IMR-90 (cell line): ENCODE results near the gene RPP30. TPM values are rescaled to one million over a fixed set of nuclear protein-coding genes. Genes with fewer than 3 reads are reported as not detected.

Experiments
- ATAC-seq: fragments of 200-7000 bp; cut with Tn5 transposase; 2 replicates; pipeline ENCODE4 v1.9.1; 2020; ENCODE audit warnings: low read depth, mild to moderate bottlenecking, moderate library complexity
- BruUV-seq: library from RNA; stranded (reverse); fragments of 400-500 nt; replicated peaks from 2 replicates; lab custom pipeline; 2021; lab: Mats Ljungman, UMichigan
- CTCF ChIA-PET: fragments of 300-600 bp; formaldehyde crosslinking; extraction: SDS; loops from one replicate; lab custom pipeline; 2021; ENCODE audit warnings: antibody characterized with exemption; lab: Yijun Ruan, JAX
- POLR2A ChIA-PET: fragments of 300-600 bp; sonication (Branson Sonifier 250); formaldehyde crosslinking; loops from one replicate; lab custom pipeline; 2022; ENCODE audit warnings: antibody characterized with exemption; ENCODE audit not compliant: unreplicated experiment; lab: Charles Lee
- DNase-seq: peaks from one replicate; pipeline ENCODE4 v3.0.0; 2013
- H2AFZ ChIP-seq: replicated peaks from 2 replicates; pipeline ENCODE3; 2013; ENCODE audit warnings: low read length, mild to moderate bottlenecking; ENCODE audit not compliant: poor library complexity
- H2AK5ac ChIP-seq: 2 replicates; pipeline ENCODE4 v1.6.1; 2013; ENCODE audit warnings: low read depth, low read length, inconsistent platforms
- H2AK9ac ChIP-seq: replicated peaks from 2 replicates; pipeline ENCODE3; 2013; ENCODE audit warnings: mild to moderate bottlenecking, low read depth, low read length, moderate library complexity; ENCODE audit not compliant: poor library complexity
- H2BK120ac ChIP-seq: 2 replicates; pipeline ENCODE4 v1.6.1; 2013; ENCODE audit warnings: low read depth, low read length, inconsistent platforms
- H2BK15ac ChIP-seq: 3 replicates; pipeline ENCODE4 v1.6.1; 2013; ENCODE audit warnings: low read depth, low read length, inconsistent platforms
- H2BK20ac ChIP-seq: 2 replicates; pipeline ENCODE4 v1.6.1; 2013; ENCODE audit warnings: low read depth, mild to moderate bottlenecking, inconsistent platforms, low read length, moderate library complexity
- H2BK5ac ChIP-seq: 2 replicates; pipeline ENCODE4 v1.6.1; 2013; ENCODE audit warnings: mild to moderate bottlenecking, low read depth, low read length, inconsistent platforms; ENCODE audit not compliant: poor library complexity, severe bottlenecking
- H3K14ac ChIP-seq: replicated peaks from 2 replicates; pipeline ENCODE4 v1.6.1; 2013; ENCODE audit warnings: low read depth, low read length, inconsistent platforms
- H3K18ac ChIP-seq: 2 replicates; pipeline ENCODE4 v1.6.1; 2013; ENCODE audit warnings: low read depth, low read length, control low read depth
- H3K23ac ChIP-seq: 2 replicates; pipeline ENCODE4 v1.6.1; 2013; ENCODE audit warnings: low read depth, low read length, inconsistent platforms
- H3K27ac ChIP-seq: 2 replicates; pipeline ENCODE4 v1.5.1; 2013; ENCODE audit warnings: mild to moderate bottlenecking, control low read depth, low read length; ENCODE audit not compliant: insufficient read depth
- H3K27me3 ChIP-seq: 2 replicates; pipeline ENCODE4 v1.6.1; 2013; ENCODE audit warnings: low read length; ENCODE audit not compliant: control insufficient read depth, insufficient read depth
- H3K36me3 ChIP-seq: 2 replicates; pipeline ENCODE4 v1.6.1; 2013; ENCODE audit warnings: low read length, mixed read lengths; ENCODE audit not compliant: control insufficient read depth, insufficient read depth
- H3K4ac ChIP-seq: 2 replicates; pipeline ENCODE4 v1.6.1; 2013; ENCODE audit warnings: low read depth, low read length, inconsistent platforms
- H3K4me1 ChIP-seq: 2 replicates; pipeline ENCODE4 v1.6.1; 2013; ENCODE audit warnings: low read length, mixed read lengths; ENCODE audit not compliant: control insufficient read depth, insufficient read depth
- H3K4me2 ChIP-seq: 2 replicates; pipeline ENCODE4 v1.6.1; 2013; ENCODE audit warnings: low read depth, mild to moderate bottlenecking, control low read depth, low read length, moderate library complexity
- H3K4me3 ChIP-seq: 2 replicates; pipeline ENCODE4 v1.5.1; 2013; ENCODE audit warnings: low read depth, mild to moderate bottlenecking, control low read depth, low read length, moderate library complexity; ENCODE audit not compliant: insufficient read depth
- H3K56ac ChIP-seq: 2 replicates; pipeline ENCODE4 v1.6.1; 2013; ENCODE audit warnings: low read length, inconsistent platforms; ENCODE audit not compliant: insufficient read depth; ENCODE audit errors: extremely low read depth
- H3K79me1 ChIP-seq, 2 experiments: 2 replicates each; pipeline ENCODE4 v1.6.1; 2013; ENCODE audit warnings: low read length in 2 of 2, inconsistent platforms in 1 of 2, low read depth in 1 of 2
- H3K9ac ChIP-seq: 2 replicates; pipeline ENCODE4 v1.6.1; 2013; ENCODE audit warnings: low read depth, low read length, control low read depth
- H3K9me1 ChIP-seq: 2 replicates; pipeline ENCODE4 v1.6.1; 2013; ENCODE audit warnings: low read length, inconsistent platforms; ENCODE audit not compliant: insufficient read depth
- H3K9me3 ChIP-seq: 2 replicates; pipeline ENCODE4 v1.6.1; 2013; ENCODE audit warnings: low read length; ENCODE audit not compliant: control insufficient read depth, insufficient read depth
- H4K20me1 ChIP-seq: 2 replicates; pipeline ENCODE4 v1.6.1; 2013; ENCODE audit warnings: low read length, inconsistent platforms; ENCODE audit not compliant: insufficient read depth
- H4K5ac ChIP-seq: 2 replicates; pipeline ENCODE4 v1.6.1; 2013; ENCODE audit warnings: mild to moderate bottlenecking, low read depth, low read length, control low read depth
- H4K8ac ChIP-seq, 2 experiments: 2 replicates each; pipeline ENCODE4 v1.6.1; 2013; ENCODE audit warnings: low read depth in 2 of 2, low read length in 2 of 2, control low read depth in 1 of 2, inconsistent platforms in 1 of 2
- H4K91ac ChIP-seq: 2 replicates; pipeline ENCODE4 v1.6.1; 2013; ENCODE audit warnings: low read depth, low read length, inconsistent platforms; ENCODE audit not compliant: insufficient read depth
- CEBPB ChIP-seq: IDR thresholded peaks from 2 replicates; pipeline ENCODE4 v1.6.1; 2012; ENCODE audit warnings: low read depth, low read length, improper control_type of control experiment
- FOS ChIP-seq: fragments of 150-350 bp; IDR thresholded peaks from 2 replicates; pipeline ENCODE4 v1.6.1; 2016; ENCODE audit warnings: low read depth, low read length
- MAZ ChIP-seq: IDR thresholded peaks from 2 replicates; pipeline ENCODE4 v1.6.1; 2012; ENCODE audit warnings: low read depth, mild to moderate bottlenecking, low read length, improper control_type of control experiment, moderate library complexity, borderline replicate concordance
- MXI1 ChIP-seq: IDR thresholded peaks from 2 replicates; pipeline ENCODE4 v1.6.1; 2012; ENCODE audit warnings: low read depth, mild to moderate bottlenecking, low read length, moderate library complexity, borderline replicate concordance
- NFE2L2 ChIP-seq: fragments of 150-350 bp; IDR thresholded peaks from 2 replicates; pipeline ENCODE4 v1.6.1; 2016; ENCODE audit warnings: low read depth, mild to moderate bottlenecking, low read length
- RAD21 ChIP-seq: IDR thresholded peaks from 2 replicates; pipeline ENCODE4 v1.6.1; 2012; ENCODE audit warnings: low read length, improper control_type of control experiment
- RCOR1 ChIP-seq: IDR thresholded peaks from 2 replicates; pipeline ENCODE4 v1.6.1; 2012; ENCODE audit warnings: mild to moderate bottlenecking, low read length, improper control_type of control experiment; ENCODE audit not compliant: insufficient replicate concordance
- RFX5 ChIP-seq: IDR thresholded peaks from 2 replicates; pipeline ENCODE4 v1.8.0; 2012; ENCODE audit warnings: low read depth, mild to moderate bottlenecking, low read length, moderate library complexity
- whole genome bisulfite sequencing, 2 experiments: methylation state at CpG; one replicate each; pipeline versions ENCODE4 v1.1.5 to v1.1.7; 2013; ENCODE audit warnings: missing lambda C conversion rate in 2 of 2; ENCODE audit not compliant: insufficient read length in 1 of 2; ENCODE audit errors: extremely low coverage in 2 of 2; 5-methylcytosine and 5-hydroxymethylcytosine counted together
- dilution Hi-C: fragments of 300-500 bp; cut with HindIII; formaldehyde crosslinking; loops from one replicate; pipeline ENCODE4 v1.14.3; 2018; ENCODE audit warnings: low sequenced_read_pairs; ENCODE audit not compliant: unreplicated experiment
- in situ Hi-C: fragments of 300-500 bp; cut with MboI; formaldehyde crosslinking; loops from 3 replicates; pipeline ENCODE4 v1.14.3; 2019; ENCODE audit warnings: low sequenced_read_pairs, inconsistent platforms, mixed read lengths
- intact Hi-C: fragments of 100-400 bp; cut with micrococcal nuclease; formaldehyde crosslinking; loops from 2 replicates; pipeline ENCODE4 v1.10.0; 2022
- polyA plus RNA-seq, 3 experiments: library from polyadenylated mRNA; depleted of rRNA; stranded (reverse); fragments of >200 nt; gene quantifications; 2 replicates each; pipeline ENCODE4 v1.2.3, GENCODE V29; 2012; ENCODE audit warnings: low replicate concordance in 1 of 3
- total RNA-seq: library from RNA; depleted of rRNA; stranded (reverse); fragments of >200 nt; gene quantifications from 2 replicates; pipeline ENCODE4 v1.2.3, GENCODE V29; 2012
- TF ChIP-seq, protein P1 (sequence below): conservative IDR thresholded peaks from 2 replicates; pipeline ENCODE4 v1.5.1; 2012; ENCODE audit warnings: mild to moderate bottlenecking, low read depth, low read length, improper control_type of control experiment
- TF ChIP-seq, protein P2 (sequence below): fragments of 150-350 bp; IDR thresholded peaks from 2 replicates; pipeline ENCODE4 v1.6.1; 2016; ENCODE audit warnings: low read depth, mild to moderate bottlenecking, low read length, moderate library complexity, borderline replicate concordance
- TF ChIP-seq, protein P3 (sequence below): fragments of 150-350 bp; IDR thresholded peaks from 2 replicates; pipeline ENCODE4 v1.6.1; 2017; ENCODE audit warnings: mild to moderate bottlenecking, antibody characterized with exemption, low read length, low read depth

The RPP30 gene
- total and polyA plus RNA-seq, 2 of the 4 experiments (the other 2 are of a cell fraction): 27.6 to 45.2 TPM

DNA sequence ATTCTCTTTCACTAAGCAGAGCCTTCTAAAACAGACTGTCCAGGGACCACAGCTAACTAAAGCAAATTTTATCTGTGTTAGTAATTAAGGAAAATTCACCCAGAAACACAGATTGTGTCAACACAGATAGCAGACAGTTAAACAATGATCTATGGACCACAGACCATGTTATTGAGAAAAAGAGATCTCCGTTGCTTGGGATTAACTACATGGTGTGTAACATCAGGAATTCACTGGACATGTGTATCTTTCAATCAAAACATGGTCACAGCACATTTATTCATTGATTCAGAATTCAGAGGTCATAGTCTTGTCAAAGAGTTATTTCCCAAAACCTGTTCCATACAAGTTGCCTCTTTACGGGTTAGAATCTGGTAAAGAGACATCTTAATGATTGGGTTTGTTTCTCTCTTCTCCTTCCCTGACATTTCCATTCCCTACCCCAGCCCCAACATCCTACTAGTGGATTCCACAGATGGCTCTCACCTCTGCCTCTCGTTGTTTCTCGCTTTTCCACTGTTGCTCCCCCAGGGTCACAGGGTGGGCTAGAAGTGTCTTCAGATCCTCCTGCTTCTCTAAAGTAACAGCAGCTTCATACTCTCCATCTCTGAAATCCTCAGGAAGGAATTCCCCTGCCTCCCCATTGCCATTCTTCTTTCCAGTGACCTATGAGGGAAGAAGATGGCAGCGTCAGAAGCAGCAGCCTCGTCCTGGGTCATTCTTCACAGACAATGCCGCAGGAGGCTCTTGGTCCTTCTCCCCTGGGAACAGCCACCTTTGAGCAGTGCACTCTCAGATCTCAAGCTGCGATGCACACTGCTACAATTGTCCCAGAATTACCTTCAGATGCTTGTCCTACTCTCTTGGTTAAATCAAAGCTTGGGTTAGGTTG is 48.2 kb downstream of the RPP30 start:
- peak overlapping the region; percentile 62; the same call in 1 of the 2 replicates for H3K56ac ChIP-seq
- ATAC-seq (no peak), DNase-seq (no peak)
- peak overlapping the region; percentile 61; the same call in 1 of the 2 replicates for H4K5ac ChIP-seq
- peak overlapping the region; percentile 91 for H2BK20ac ChIP-seq
- H3K27me3 ChIP-seq: no peaks in the 10 kb centered on the region
- H3K9me3 ChIP-seq: no peaks in the 10 kb centered on the region
- peaks cover 7% of the 10 kb centered on the region for H3K4me1 ChIP-seq
- no peak overlapping the region for H3K4me3 ChIP-seq
- H4K20me1 ChIP-seq: no peaks in the 10 kb centered on the region
- in situ Hi-C loops: loop anchor here (25.0 kb wide), 1 partner anchor 992 kb away; the partner anchor contains the start of genes BTAF1 and FGFBP3
- intact Hi-C loops: loop anchor here (10.0 kb wide), 1 partner anchor 245 kb away; no protein-coding TSS in a partner anchor
- H3K23ac ChIP-seq: peak overlapping the region; percentile 21
- peak overlapping the region; percentile 74 for H2AFZ ChIP-seq
- H3K9ac ChIP-seq: peak overlapping the region; percentile 25; the same call in 1 of the 2 replicates
- BruUV-seq: no TSS peak
- 0 out of 4 replicates have a peak, but pooled peaks cover 0 to 5% of the 10 kb centered on the region in 2 experiments for H3K79me1 ChIP-seq
- 80% methylated on average over 1 of the region's 8 CpGs; no CpG with 5 or more reads in 1 of the 2 experiments for WGBS, 2 experiments
- H2AK5ac ChIP-seq: peak overlapping the region; percentile 95
- ChIA-PET POLR2A (interaction anchor here (1.4 kb wide), 1 partner anchor 10 kb away, joined by 5 read pairs; no protein-coding TSS in a partner anchor), CTCF (interaction anchor here (0.6 to 1.1 kb wide), 2 partner anchors 8 to 82 kb away, joined by 3 to 4 read pairs; no protein-coding TSS in a partner anchor)
- H3K18ac ChIP-seq: peak overlapping the region; percentile 73; the same call in 1 of the 2 replicates
- H3K27ac ChIP-seq: 0 out of 2 replicates have a peak overlapping the region, but pooled peaks have one; percentile 13
- H3K14ac ChIP-seq: peak overlapping the region; percentile 77
- dilution Hi-C loops: no loop called here
- 0 out of 2 replicates have a peak, but pooled peaks cover 4% of the 10 kb centered on the region for H3K9me1 ChIP-seq
- peak overlapping the region; percentile 96 for H4K91ac ChIP-seq
- peak overlapping the region; percentile 92 for H2BK120ac ChIP-seq
- H2BK15ac ChIP-seq: peak overlapping the region; percentile 72
- H3K4me2 ChIP-seq: peak overlapping the region; percentile 39; the same call in 1 of the 2 replicates
- H2AK9ac ChIP-seq: peak overlapping the region; percentile 8
- peak overlapping the region; percentile 50 for H2BK5ac ChIP-seq
- no peaks in the 10 kb centered on the region; the same call in 1 of the 2 replicates for H3K36me3 ChIP-seq
- peak overlapping the region; percentile 86 for H3K4ac ChIP-seq
- peak overlapping the region; percentile 71 to 76; a peak in 3 of 4 replicates for H4K8ac ChIP-seq
- TF ChIP-seq FOS: no peak
- no peak for TF ChIP-seq RAD21
- TF ChIP-seq NFE2L2: no peak
- TF ChIP-seq, protein P1, sequence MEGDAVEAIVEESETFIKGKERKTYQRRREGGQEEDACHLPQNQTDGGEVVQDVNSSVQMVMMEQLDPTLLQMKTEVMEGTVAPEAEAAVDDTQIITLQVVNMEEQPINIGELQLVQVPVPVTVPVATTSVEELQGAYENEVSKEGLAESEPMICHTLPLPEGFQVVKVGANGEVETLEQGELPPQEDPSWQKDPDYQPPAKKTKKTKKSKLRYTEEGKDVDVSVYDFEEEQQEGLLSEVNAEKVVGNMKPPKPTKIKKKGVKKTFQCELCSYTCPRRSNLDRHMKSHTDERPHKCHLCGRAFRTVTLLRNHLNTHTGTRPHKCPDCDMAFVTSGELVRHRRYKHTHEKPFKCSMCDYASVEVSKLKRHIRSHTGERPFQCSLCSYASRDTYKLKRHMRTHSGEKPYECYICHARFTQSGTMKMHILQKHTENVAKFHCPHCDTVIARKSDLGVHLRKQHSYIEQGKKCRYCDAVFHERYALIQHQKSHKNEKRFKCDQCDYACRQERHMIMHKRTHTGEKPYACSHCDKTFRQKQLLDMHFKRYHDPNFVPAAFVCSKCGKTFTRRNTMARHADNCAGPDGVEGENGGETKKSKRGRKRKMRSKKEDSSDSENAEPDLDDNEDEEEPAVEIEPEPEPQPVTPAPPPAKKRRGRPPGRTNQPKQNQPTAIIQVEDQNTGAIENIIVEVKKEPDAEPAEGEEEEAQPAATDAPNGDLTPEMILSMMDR: no peak
- TF ChIP-seq MAZ: no peak
- no peak for TF ChIP-seq RCOR1
- TF ChIP-seq CEBPB: no peak
- no peak for TF ChIP-seq RFX5
- no peak for TF ChIP-seq MXI1
- TF ChIP-seq, protein P2, sequence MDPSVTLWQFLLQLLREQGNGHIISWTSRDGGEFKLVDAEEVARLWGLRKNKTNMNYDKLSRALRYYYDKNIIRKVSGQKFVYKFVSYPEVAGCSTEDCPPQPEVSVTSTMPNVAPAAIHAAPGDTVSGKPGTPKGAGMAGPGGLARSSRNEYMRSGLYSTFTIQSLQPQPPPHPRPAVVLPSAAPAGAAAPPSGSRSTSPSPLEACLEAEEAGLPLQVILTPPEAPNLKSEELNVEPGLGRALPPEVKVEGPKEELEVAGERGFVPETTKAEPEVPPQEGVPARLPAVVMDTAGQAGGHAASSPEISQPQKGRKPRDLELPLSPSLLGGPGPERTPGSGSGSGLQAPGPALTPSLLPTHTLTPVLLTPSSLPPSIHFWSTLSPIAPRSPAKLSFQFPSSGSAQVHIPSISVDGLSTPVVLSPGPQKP: no peak
- TF ChIP-seq, protein P3, sequence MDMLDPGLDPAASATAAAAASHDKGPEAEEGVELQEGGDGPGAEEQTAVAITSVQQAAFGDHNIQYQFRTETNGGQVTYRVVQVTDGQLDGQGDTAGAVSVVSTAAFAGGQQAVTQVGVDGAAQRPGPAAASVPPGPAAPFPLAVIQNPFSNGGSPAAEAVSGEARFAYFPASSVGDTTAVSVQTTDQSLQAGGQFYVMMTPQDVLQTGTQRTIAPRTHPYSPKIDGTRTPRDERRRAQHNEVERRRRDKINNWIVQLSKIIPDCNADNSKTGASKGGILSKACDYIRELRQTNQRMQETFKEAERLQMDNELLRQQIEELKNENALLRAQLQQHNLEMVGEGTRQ: no peak
